Gastrocnemius medialis (tissue), 4 donors: ENCODE measurements around the gene CD63.
A peak's percentile ranks its signal among the peaks of the same experiment; 100 is the strongest.

Experiments used
- CTCF ChIP-seq, 5 experiments: fragments of 450-650 bp in 3 of 5; fragments of 200-600 bp in 2 of 5; sonication (generic) in 2 of 5; IDR thresholded peaks in 4 of 5; conservative IDR thresholded peaks in 1 of 5; 1 replicate in 4 of 5; 2 replicates in 1 of 5; pipeline ENCODE4 v1.5.1; 2016 to 2019; ENCODE audit warnings: antibody characterized with exemption in 5 of 5, mild to moderate bottlenecking in 3 of 5, moderate library complexity in 3 of 5
- POLR2A ChIP-seq, 2 donors: fragments of 450-650 bp; IDR thresholded peaks; one replicate each; pipeline ENCODE4 v1.6.1; 2017; ENCODE audit warnings: antibody characterized with exemption in 2 of 2, mild to moderate bottlenecking in 2 of 2, moderate library complexity in 2 of 2

DNA sequence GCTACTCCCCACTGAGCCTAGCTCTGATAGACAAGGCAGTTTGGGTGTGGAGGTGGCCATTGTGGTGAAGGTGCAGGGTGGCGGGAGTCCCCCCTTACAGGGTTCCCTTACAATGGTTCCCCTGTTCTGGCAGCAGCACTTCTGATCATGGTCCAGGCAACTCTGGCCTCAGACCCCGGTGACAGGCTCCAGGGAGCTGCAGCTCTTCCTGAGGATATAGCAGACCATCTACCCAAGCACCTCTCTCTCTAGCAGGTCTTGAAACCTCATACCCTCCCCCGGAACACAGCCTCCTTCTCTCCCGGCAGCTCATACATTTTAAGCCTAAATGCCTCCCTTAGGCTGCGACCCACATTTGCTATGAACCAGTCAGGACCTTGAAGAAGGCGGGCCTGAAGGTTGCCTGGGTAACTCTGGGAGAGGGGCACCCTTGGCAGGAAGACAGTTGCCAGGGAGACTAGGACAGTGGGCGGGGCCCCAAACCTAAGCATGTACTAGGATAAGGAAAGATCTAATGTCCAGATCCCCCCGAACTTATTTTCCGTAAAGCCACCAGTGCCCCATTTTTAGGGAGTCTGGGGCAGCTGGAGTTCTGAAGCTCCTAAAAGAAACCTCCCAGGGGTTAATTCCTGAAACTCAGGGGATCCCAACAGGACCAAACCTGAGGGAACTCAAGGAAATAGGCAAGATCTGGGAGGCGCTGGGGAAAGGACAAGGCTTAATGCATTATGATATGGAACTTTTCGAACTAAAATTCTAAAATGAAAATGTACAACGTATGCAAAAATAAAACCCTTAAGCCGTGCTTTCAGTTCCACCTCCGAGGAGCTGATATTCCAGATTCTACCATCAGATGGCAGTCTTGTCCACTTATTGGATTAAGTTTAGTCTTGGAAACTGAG, 9.6 kb upstream of the CD63 start:
- TF ChIP-seq CTCF (IDR thresholded peaks at IDR 0.05 in 4 of 5, conservative IDR thresholded peaks at IDR 0.05 in 1 of 5) (peak; percentile 80 to 96 (median 85)), POLR2A (IDR thresholded peaks at IDR 0.05) (no peak)
